Kidney capillary endothelial cell (primary cell): Measurements from ENCODE around the gene SLC6A18.
A peak's percentile ranks its signal among the peaks of the same experiment; 100 is the strongest.

Experiments
- DNase-seq: peaks from one replicate; pipeline ENCODE4 v3.0.0-alpha.2; 2018; ENCODE audit warnings: low spot score

Gene SLC6A18

DNA sequence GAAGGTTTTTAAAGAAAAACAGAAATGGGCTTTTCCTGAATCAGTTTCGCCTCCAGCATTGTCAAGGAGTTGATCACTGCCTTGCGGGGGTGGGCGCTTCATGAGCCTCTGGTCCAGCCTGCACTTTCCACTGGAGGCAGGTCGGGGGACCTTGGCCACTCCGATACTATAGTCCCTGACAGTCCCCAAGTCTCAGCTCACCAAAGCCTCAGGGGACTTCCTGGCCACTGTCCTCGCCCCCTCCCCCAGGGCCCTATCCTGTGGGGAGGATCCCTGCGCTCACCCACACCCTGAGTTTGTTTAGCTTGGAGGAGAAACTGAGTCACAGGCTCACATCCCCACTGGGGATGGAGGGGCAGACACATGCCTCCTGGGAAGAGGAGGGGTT lies 22.4 kb upstream of the SLC6A18 start:
- DNase-seq = no peak

DNA sequence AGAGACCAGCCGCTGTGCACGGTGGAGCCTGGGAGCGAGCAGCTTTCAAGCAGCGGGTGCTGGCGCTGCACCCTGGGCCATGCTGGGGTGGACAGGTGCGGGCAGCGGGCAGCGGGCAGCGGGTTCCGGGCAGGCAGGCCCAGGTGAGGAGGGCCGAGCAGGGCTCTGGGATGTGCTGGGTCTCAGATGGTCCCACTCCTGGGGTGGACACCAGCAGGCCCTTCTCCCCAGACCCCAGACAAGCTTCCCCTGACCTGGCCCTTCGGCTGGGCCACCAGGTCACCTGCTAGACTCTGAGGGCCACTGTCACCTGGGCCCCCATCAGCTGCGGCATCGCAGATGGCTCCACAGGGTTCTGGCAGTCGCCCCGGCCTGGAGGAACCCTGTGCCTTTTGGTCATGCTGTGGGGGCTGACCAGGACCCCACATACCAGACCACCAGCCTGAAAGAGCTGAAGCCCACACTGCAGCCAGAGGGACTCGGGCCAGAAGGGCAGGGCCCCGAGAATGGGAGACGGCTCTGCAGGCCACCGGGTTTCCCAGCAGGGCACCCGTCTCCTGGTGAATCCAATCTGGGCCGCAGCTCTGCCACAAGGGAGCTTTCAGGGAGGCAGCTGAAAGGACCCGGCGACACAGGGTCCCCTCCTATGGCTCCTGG lies 21.7 kb upstream of the SLC6A18 start:
- DNase-seq = no peak

DNA sequence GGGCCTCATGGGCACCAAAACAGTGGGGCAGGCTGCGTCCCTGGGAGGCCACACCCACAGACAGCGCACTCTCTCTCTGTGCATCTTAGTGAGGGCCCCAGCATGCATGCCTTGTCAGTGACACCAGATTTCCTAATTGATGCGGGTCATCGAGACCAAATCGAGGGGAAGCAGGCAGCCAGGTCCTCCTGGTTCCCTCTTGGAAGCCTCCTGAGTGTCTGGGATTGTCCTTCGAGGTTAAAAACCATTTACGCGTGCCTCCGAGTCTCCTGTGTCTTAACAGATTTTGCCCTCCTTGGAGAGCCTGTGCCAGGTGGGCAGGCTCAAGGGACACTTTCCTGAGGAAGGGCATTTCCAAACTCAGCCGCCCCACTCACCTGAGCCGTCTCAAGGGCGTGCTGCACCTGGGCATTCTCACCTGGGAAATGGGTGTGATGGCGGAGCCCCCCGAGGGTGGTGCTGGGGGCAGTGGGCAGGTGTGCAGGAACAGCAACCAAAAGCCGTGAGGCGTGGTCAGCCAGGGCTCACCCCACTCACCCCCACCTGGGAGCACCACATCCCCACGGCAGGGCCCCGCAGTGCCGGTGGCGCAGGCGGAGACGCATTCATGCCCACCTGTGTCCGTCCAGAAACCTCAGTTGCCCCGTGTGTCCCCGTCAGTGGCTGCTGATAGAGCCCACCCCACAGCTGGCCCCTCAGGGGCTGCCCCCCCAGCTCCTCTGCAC lies 21.1 kb upstream of the SLC6A18 start:
- no peak for DNase-seq

DNA sequence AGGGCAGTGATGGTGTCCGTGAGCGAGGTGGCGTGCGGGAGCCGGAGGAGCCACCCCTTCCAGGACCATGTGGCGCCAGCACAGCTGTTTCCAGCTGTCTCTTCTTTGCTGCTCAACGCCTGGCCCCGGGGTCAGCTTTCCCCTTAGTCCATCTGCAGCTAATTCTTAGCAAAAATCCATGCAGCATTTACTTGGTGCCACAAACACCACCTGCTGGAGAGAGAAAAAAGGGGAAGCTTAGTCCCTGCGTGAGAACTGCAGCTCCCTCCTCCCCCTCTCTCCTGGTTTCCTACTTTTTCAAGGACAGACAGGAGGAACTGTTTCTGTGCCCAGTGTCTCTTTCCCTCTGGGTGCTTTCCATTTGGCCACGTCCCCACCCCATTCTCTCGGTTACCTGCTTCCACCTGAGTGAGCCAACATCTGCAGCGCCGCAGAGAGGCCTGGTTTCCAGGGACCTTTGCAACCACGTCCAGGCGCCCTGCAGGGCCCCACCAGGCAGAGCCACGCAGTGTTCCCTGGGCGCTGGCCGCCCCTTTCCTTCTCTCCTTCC lies 20.4 kb upstream of the SLC6A18 start:
- peak; percentile 9 for DNase-seq

DNA sequence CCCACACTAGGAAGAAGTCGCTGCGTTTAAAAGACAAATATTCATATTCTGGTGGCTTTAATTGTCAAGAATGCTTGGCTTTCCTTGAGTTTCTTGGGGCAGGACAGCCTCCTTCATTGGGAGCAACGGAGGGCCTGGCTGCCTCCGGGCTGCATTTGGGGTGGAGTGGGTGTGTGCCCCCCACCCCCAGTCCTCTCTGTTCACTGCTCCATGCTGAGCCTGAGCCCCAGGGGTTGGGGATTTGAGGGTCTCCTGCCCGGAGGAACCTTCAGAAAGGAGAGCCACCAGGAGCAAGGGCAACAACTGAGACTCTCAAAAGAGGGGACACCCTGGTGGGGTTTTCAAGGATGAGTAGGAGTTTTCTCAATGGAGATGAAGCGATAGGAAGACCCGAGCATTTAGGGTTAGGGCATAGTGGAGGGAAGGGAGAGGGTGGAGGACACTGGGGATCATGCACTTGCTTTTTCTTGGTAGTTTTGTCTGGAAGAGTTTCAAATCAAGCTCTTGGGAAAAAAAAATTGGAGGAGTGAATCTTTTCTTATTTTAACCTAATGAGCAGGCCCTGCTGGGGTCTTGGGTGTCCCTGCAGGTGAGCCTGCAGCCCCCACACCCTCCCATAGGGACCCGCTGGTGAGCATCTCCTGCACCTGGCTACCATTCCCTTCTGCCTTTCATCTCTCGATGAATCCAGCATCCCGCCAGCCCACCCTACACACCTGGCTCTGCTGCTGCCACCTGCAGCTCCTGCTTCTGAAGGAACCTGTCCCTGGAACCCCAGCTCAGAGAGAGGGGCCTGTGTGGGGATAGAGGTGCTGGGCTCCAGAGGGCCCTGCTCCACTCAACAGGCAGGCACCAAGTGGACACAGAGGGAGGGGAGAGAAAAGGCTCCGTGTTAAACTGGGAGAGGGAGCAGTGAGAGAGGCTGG lies 19.7 kb upstream of the SLC6A18 start:
- no peak for DNase-seq

DNA sequence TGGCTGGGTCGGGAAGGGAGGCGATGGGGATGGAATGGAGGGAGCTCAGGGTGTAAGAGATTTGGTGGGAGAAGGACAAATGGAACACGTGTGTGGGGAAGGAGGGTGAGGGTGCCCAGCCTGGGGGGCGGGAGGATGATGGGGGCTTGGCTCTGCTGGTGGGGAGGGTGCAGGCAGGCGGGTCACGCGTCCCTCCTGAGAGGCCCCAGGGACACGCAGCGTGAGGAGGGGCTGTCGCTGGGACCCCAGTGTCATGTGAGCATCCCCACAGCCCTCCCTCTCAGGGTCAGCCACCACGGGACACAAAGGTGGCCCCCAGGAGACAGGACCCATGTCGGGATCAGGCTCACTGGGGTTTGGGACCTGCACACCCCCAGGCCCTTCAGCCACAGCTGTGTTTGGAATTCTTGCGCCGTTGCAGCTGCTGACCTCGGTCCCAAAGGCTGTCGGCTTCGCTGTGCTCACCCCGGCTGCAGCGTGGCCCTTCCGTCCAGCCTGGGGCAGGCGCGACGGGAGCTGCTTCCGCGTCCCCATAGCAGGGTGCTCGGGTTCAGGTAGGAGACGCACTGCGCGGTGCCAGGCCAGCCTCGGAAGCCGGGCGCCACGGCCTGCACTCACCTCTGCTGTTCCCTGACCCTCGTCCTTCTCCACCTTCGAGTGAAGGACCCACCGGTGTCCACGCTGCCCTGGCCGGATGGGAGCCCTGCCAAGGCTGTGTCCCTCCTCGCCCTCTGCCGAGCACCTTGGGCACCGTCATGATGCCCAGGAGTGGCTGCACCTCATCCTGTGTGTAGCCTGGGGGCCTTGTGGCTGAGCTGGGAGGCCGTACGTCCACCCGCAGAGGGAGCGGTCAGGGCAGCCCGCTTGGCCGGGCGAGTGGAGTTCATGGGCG lies 18.4 kb upstream of the SLC6A18 start:
- DNase-seq = no peak

DNA sequence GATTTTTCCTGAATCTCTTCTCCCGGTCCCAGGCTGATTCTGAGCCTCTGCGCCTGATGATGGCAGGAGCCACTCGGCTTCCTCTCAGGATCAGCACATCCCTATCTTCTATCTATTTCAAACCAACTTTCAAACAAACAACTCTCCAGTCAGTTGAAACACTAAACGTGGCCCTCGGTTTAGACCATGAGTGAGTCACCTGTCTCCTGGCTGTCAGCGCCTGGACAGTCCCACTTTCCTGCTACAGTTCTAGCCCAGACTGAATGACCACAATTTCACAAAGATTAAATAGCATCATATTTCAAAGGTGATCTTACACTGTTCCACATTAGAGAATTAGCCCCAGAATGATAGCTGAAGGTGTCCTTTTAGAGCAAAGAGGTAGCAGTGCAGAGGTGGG lies 17.6 kb upstream of the SLC6A18 start:
- no peak for DNase-seq

DNA sequence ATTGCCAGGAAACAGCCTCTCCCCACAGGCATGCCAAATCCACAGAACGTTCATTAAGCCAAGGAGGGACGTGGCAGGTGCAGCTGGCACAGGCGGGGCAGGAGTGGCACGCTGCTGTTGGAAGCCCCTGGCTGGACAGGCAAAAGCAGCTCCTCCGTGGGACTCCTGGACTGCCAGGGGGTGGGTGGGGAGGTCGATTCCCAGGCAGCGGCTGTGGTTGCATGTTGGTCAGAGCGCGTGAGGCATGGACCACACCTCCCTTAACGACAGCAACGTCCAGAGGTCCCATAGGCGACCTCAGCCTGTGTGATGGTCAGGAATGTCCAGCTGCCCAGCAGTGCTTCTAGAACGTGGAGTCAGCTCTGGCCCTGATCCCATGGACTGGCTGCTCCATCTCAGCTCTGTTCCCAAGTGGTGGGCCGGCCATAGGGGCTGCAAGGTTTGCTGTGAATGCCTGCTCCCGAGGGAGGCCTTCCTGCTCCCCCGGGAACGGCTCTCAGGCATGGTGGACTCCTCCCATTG lies 16.9 kb upstream of the SLC6A18 start:
- no peak for DNase-seq

DNA sequence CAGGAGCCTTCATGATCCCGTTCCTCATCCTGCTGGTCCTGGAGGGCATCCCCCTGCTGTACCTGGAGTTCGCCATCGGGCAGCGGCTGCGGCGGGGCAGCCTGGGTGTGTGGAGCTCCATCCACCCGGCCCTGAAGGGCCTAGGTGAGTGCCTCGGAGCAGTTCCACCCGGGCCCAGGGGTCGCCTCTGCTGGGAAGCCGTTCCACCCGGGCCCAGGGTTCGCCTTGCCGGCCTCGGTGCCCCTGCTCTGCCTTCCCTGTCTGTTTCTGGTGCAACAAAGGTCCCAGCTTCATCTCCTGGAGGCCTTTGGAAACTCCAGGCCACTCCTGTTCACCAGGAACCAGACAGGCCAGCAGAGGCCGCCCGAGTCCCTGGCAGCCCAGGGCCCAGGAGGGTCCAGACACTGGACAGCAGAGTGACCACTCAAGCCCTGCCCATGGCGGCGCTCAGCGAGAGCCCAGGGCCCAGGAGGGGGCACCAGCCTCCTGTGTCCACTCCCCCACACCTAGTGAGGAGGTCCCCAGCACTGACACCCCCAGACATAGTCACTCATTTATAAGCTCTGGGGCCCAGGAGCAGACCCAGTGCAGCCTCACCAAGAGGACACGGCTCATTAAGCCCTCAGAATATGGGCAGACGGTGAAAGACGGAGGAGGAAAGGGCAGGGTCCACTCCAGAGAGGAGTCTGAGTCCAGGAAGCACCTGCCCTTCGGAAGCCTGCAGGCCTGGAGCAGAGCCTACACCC lies 16.3 kb upstream of the SLC6A18 start:
- DNase-seq = peak; percentile 14

DNA sequence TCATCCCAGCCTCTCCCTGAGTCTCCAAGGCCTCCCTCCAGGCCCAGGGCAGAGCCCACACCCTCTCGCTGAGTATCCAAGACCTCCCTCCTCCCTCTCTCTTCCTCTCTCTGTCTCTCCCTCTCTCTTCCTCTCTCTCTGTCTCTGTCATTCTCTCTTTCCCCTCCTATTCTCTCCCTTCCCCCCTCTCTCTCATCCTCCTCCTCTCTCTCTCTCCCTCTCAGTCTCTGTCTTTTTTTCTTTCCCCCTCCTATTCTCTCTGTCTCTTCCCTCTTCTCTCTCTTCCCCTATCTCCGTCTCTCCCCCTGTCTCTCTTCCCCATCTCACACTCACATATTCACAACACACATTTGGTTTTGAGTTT lies 15.7 kb upstream of the SLC6A18 start:
- DNase-seq = no peak

DNA sequence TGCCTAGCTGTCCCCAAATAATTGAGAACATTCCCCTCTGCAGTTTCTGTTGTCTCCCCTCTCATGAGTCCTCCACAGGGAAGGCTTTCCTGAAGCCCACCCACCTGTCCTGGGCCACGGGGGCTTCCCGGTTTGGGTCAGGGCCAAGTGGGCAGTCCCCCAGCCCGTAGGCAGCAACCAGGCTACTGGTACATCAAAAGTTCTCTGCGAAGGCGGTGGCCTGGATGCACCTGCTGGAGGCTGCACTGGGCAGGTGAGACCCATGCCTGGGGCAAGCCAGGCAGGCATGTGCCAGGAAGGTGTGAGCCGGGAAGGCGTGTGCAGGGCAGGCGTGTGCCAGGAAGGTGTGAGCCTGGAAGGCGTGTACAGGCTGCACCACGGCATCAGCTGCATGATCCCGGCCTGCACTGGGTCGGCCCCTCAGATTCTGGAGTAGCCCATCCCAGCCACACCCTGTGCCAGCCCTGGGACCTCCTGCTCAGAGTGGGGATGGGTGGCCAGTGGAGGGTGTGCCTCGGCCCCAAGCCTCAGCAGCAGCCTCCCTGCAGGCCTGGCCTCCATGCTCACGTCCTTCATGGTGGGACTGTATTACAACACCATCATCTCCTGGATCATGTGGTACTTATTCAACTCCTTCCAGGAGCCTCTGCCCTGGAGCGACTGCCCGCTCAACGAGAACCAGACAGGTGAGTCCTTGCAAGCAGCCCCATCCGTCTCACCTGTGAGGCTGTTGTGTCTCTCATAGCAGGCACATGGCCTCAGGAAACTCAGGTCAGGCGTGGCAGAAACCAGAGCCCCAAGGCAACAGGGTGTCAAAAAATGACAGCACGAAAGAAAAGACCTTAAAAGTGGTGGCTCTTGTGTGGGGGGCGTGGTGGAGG lies 15.0 kb upstream of the SLC6A18 start:
- no peak for DNase-seq

DNA sequence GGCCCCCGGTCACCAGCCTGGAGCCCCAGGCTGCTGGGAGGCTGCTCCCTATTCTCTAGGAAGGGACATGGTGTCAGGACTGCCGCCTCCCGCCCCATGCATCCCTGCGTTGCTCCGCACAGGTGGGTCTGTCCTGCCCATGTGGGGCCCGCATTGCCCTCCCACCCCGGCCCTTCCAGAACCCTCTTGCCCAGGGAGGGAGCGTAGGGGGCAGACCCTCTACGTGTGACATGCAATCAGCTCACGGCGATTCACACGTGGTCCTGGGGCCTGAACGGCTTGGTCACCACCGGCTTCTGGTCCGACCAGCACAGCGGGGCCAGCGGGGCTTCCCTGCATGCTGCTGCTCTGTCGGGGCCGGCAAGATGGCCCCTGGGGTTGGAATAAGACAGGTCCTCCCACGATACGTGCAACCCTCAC lies 14.3 kb upstream of the SLC6A18 start:
- DNase-seq = no peak

DNA sequence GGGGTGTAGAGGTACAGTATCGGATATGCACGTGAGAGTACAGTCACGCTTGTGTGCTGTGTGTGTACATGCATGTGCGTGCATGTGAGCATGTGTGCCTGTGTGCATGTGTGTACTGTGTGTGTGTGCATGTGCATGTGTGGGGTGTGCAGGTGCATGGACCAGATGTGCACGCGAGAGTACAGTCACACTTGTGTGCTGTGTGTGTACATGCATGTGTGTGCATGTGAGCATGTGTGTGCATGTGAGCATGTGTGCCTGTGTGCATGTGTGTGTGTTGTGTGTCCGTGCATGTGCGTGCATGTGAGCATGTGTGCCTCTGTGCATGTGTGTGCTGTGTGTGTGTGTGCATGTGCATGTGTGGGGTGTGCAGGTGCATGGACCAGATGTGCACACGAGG lies 13.5 kb upstream of the SLC6A18 start:
- DNase-seq = no peak

DNA sequence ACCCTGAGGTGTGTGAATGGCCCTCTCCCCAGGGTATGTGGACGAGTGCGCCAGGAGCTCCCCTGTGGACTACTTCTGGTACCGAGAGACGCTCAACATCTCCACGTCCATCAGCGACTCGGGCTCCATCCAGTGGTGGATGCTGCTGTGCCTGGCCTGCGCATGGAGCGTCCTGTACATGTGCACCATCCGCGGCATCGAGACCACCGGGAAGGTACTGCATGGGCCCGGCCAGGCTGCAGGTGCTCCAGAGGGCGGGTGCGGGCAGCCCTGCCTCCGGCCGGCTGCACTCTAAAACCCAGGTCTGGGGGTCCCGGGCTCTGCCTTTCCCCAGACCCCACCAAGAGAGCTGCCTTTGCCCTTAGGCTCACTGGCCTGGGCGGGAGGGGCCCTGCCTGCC lies 12.9 kb upstream of the SLC6A18 start:
- DNase-seq = no peak

DNA sequence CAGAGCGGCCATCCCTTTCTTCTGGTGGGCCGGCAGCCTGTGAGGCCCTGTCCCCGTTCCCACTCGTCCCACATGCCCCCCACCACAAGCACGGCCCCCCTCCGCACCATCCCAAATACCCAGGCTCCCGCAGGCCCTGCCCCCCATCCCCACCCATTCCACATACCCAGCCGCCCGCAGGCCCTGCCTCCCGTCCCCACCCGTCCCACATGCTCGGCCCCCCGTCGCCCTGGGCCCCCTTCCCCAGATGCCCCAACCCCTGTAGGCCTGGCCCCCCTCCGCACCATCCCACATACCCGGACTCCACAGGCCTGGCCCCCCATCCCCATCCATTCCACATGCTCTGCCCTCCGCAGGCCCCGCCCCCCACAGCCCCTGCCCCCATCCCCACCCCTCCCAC lies 12.3 kb upstream of the SLC6A18 start:
- DNase-seq = no peak

DNA sequence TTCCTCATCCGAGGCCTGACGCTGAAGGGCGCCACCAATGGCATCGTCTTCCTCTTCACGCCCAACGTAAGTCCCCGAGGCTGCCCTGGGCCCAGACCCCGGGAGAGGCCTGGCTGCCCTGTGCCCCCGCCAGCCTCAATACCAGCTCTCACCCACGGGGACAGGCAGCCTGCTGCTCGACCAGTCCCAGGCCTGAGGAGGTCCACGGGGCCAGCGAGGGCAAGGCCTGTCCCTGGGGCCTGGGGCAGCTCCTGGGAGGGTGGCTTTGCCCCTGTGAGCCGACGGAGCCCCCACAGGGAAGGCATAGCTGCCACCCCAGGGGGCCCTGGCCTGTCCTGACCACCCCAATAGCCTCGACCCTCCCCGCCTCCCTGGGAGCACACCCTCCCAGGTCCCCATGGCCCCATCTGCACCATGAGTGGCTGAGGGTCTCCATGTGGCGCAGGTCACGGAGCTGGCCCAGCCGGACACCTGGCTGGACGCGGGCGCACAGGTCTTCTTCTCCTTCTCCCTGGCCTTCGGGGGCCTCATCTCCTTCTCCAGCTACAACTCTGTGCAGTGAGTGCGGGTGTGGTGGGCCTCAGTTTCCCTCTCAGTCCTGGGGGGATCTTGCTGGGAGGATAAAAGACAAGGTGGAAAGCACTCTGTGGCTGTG lies 11.5 kb upstream of the SLC6A18 start:
- no peak for DNase-seq

DNA sequence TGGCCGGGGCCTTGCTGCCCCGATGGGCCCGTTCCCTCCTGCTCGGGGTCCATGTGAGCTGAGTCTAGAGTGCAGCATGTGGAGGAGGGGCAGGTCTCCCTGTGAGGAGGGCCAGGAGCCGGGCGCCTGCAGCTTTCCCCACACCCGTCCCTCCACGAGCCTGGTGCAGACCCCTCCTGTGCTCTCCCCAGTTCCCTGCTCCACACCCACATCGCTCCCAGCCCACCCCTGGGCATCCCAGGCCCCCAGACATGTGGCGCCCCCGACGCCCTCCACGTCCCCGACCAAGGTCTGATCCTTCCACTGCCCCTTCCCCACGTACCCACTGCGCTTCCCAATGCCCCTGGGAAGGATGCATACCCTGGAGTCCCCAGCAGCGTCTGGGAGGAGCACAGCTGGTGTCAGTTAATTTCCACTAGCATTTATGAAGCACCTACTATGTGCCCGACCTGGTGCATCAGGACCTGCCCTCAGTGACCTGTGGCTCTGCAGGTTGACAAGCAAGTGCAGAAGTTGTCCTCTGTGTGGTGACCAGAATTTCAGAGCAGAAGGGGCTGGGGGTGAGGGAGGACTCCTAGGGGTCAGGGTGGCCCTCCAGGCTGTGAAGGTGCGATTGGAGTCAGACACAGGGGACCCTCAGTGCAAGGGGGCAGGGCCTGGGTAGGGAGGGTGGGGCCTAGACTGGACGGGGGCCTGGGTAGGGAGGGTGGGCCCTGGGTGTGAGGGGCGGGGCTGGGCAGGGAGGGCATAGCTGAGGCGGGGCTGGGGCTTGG lies 10.8 kb upstream of the SLC6A18 start:
- no peak for DNase-seq

DNA sequence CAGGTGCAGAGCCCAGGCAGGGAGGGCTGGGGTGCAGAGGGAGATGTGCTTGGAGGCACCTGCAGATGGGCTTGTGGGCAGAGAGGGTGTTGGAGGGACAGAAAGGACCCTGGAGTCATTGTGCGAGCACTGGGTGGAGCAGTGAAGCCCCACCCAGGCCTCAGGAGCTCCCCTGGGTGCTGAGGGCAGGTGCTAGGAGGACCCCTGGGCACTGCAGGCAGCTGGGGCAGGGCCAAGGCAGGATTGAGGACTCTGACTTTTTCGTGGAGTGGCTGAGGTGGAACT lies 10.3 kb upstream of the SLC6A18 start:
- no peak for DNase-seq
